Esophagus muscularis mucosa (tissue), 4 donors: Measurements from ENCODE around the gene C6orf163. TPM values are rescaled to one million over a fixed set of nuclear protein-coding genes. Genes with fewer than 3 reads are reported as not detected.

Experiments
- DNase-seq: peaks from one replicate; pipeline ENCODE4 v3.0.0-alpha.2; 2017; ENCODE audit errors: extremely low spot score
- H3K27ac ChIP-seq, 4 donors: fragments of 200-600 bp; sonication (generic); replicated peaks in 1 of 4; 1 replicate in 3 of 4; 2 replicates in 1 of 4; pipeline ENCODE4 v1.5.1; 2016 to 2019; ENCODE audit warnings: mild to moderate bottlenecking in 1 of 4
- H3K27me3 ChIP-seq, 4 donors: fragments of 200-600 bp; sonication (generic); one replicate each; pipeline versions ENCODE4 v1.5.1 to v1.6.0; 2016 to 2019
- H3K36me3 ChIP-seq, 4 donors: fragments of 200-600 bp; sonication (generic); one replicate each; pipeline ENCODE4 v1.5.1; 2016 to 2019
- H3K4me1 ChIP-seq, 4 donors: fragments of 200-600 bp; sonication (generic); one replicate each; pipeline ENCODE4 v1.5.1; 2016 to 2019
- H3K4me3 ChIP-seq, 4 donors: fragments of 200-600 bp; sonication (generic); 1 replicate in 2 of 4; 2 replicates in 2 of 4; pipeline ENCODE4 v1.5.1; 2016 to 2019; ENCODE audit warnings: mild to moderate bottlenecking in 4 of 4, moderate library complexity in 1 of 4
- H3K9me3 ChIP-seq, 4 donors: fragments of 200-600 bp; sonication (generic); 1 replicate in 3 of 4; 2 replicates in 1 of 4; pipeline ENCODE4 v1.5.1; 2016 to 2019
- EP300 ChIP-seq: sonication (generic); formaldehyde crosslinking; IDR thresholded peaks from one replicate; pipeline ENCODE4 v1.6.1; 2017; ENCODE audit warnings: antibody characterized with exemption
- POLR2A ChIP-seq: fragments of 450-650 bp; IDR thresholded peaks from one replicate; pipeline ENCODE4 v1.6.1; 2017; ENCODE audit warnings: antibody characterized with exemption, moderate library complexity, mild to moderate bottlenecking, low read depth
- POLR2AphosphoS5 ChIP-seq, 2 donors: sonication (generic); formaldehyde crosslinking; IDR thresholded peaks; one replicate each; pipeline ENCODE4 v1.6.1; 2017; ENCODE audit warnings: antibody characterized with exemption in 2 of 2
- WGBS: methylation state at CpG from one replicate; pipeline ENCODE4 v1.1.5; 2018; 5-methylcytosine and 5-hydroxymethylcytosine counted together
- intact Hi-C: fragments of 100-400 bp; cut with DNase I; formaldehyde crosslinking; loops from one replicate; pipeline ENCODE4 v1.15.1; 2023
- total RNA-seq, 4 donors: library from RNA; depleted of rRNA; stranded (reverse); fragments of >200 nt; gene quantifications; one replicate each; pipeline versions ENCODE4 v1.1.0 to v1.2.1, GENCODE V29; 2016
- TF ChIP-seq, protein P1 (sequence below), 3 experiments: fragments of 200-600 bp in 2 of 3; fragments of 450-650 bp in 1 of 3; sonication (generic) in 2 of 3; IDR thresholded peaks; one replicate each; pipeline ENCODE4 v1.5.1; 2017 to 2019; ENCODE audit warnings: antibody characterized with exemption in 3 of 3, mild to moderate bottlenecking in 2 of 3, moderate library complexity in 1 of 3

Gene C6orf163
- total RNA-seq, 4 donors from 2014 or later = 0.99 to 2.7 (median 1.8) TPM

DNA sequence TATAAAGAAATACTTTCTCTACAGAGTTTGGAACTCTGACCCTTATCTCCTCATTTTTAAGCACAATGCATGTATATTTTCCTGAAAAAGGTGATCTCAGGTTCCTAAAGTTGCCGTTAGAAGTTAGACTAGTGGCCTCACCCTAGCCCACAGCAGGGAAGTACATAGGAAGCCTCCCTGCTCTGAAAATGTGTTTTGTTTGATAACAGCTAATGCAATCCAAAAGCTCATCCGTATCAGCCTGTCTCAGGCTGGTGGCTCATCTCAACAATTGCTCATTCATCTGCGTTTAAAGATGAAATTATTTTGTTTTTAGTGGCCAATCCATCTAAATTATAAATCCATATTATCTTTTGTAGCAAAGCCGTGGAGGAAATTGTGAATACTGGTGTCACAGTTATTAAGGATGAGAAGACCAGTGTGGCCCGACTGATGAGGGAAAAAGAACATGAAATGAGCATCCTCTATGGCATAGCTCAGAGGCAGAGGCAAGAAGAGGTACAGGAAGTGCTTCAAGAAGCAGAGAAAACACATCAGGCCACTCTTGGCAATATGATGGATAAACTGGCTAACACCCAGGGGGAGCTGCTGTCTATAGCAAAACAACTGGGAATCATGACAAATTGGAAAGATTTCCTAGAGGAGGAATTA lies 20.1 kb downstream of the C6orf163 start:
- H3K9me3 ChIP-seq = no peaks in the 10 kb centered on the region
- H3K4me1 ChIP-seq = no peaks in the 10 kb centered on the region
- TF ChIP-seq EP300 (no peak), POLR2AphosphoS5 (IDR thresholded peaks at IDR 0.05) (no peak), POLR2A (no peak)
- TF ChIP-seq, protein P1, sequence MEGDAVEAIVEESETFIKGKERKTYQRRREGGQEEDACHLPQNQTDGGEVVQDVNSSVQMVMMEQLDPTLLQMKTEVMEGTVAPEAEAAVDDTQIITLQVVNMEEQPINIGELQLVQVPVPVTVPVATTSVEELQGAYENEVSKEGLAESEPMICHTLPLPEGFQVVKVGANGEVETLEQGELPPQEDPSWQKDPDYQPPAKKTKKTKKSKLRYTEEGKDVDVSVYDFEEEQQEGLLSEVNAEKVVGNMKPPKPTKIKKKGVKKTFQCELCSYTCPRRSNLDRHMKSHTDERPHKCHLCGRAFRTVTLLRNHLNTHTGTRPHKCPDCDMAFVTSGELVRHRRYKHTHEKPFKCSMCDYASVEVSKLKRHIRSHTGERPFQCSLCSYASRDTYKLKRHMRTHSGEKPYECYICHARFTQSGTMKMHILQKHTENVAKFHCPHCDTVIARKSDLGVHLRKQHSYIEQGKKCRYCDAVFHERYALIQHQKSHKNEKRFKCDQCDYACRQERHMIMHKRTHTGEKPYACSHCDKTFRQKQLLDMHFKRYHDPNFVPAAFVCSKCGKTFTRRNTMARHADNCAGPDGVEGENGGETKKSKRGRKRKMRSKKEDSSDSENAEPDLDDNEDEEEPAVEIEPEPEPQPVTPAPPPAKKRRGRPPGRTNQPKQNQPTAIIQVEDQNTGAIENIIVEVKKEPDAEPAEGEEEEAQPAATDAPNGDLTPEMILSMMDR (IDR thresholded peaks at IDR 0.05) = no peak
- WGBS = 55% methylated on average over 5 of the region's 5 CpGs
- no peak for DNase-seq
- intact Hi-C loops = no loop called here
- no peak overlapping the region for H3K27ac ChIP-seq
- H3K27me3 ChIP-seq = no peaks in the 10 kb centered on the region
- no peak overlapping the region for H3K4me3 ChIP-seq
- H3K36me3 ChIP-seq = no peaks in the 10 kb centered on the region

DNA sequence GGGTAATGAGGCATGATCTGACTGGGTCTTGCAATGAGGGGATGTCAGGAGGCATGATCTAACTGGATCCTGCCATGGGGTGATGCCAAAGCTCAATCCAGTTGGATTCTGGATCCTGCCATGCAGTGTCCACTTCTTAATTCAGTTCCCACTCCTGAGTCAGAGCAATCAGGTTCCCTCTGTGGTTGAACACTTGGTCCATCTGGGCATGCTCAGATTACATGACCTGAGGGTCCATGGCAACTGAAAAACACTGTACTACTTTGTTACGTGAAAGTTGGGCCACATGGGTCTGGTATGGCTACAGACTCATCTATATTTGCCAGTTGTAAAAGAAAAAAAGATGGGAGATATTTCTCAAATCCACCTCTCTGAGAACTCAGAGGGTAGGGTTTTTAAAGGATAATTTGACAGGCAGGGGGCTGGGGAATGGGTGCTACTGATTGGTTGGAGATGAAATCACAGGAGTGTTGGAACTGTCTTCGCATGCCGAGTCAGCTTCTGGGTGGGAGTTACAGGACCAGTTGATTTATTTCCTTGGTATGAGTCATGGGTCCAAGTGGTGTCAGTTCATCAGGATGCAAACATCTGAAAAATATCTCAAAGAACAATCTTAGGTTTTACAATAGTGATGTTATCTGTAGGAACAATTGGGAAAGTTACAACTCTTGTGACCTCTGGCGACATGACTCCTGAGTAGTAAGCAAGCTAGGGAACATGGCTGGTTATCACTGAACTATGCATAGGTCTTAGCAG lies 21.6 kb downstream of the C6orf163 start:
- H3K4me1 ChIP-seq = no peaks in the 10 kb centered on the region
- 95% methylated on average over 4 of the region's 4 CpGs for WGBS
- no peak for TF ChIP-seq POLR2AphosphoS5 (IDR thresholded peaks at IDR 0.05)
- TF ChIP-seq, protein P1 (IDR thresholded peaks at IDR 0.05) = no peak
- TF ChIP-seq POLR2A = no peak
- no peak for TF ChIP-seq EP300
- no peaks in the 10 kb centered on the region for H3K27me3 ChIP-seq
- H3K4me3 ChIP-seq = no peak overlapping the region
- no peaks in the 10 kb centered on the region for H3K36me3 ChIP-seq
- H3K27ac ChIP-seq = no peak overlapping the region
- no peak for DNase-seq
- no peaks in the 10 kb centered on the region for H3K9me3 ChIP-seq
- intact Hi-C loops = no loop called here

DNA sequence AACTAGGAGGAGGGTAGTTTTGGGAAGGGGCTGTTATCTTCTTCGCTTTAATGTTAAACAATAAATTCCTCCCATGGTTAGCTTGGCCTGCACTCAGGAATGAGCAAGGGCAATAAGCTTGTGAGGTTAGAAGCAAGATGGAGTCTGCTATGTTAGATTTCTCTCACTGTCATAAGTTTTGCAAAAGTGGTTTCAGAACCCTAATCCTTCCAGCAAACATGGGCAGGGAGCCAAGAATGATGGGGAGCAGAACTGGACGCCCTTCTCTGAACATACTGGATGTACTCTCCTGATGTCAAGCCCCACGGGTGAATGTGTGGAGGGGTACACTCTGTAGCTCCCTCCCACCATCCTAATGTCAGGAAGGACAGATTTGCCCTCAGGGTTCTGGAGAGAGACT lies 22.3 kb downstream of the C6orf163 start:
- Histone ChIP-seq H3K27me3 (no peaks in the 10 kb centered on the region), H3K27ac (no peak overlapping the region), H3K9me3 (no peaks in the 10 kb centered on the region), H3K4me3 (no peak overlapping the region), H3K4me1 (no peaks in the 10 kb centered on the region), H3K36me3 (no peaks in the 10 kb centered on the region)
- TF ChIP-seq EP300 (no peak), POLR2AphosphoS5 (IDR thresholded peaks at IDR 0.05) (no peak), POLR2A (no peak)
- TF ChIP-seq, protein P1 (IDR thresholded peaks at IDR 0.05) = no peak
- intact Hi-C loops = no loop called here
- 62% methylated on average over 3 of the region's 3 CpGs for WGBS
- no peak for DNase-seq

DNA sequence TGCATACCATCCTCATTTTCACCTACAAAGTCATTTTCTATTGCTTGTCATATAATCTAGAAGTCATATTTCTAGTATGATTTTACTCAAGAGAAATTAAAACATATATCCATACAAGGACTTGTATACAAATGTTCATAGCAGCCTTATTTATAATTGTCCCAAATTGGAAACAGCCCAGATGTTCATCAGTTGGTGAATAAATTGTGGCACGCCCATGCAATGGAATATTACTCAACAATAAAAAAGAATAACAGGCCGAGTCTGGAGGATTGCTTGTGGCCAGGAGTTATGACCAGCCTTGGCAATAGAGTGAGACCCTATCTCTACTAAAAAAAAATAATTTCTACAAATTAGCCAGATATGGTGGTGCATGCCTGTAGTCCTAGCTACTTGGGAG lies 28.8 kb downstream of the C6orf163 start:
- TF ChIP-seq POLR2AphosphoS5 (IDR thresholded peaks at IDR 0.05) (no peak), POLR2A (no peak), EP300 (no peak)
- TF ChIP-seq, protein P1 (IDR thresholded peaks at IDR 0.05) = no peak
- Histone ChIP-seq H3K4me3 (no peak overlapping the region), H3K4me1 (no peaks in the 10 kb centered on the region), H3K36me3 (no peaks in the 10 kb centered on the region), H3K27me3 (no peaks in the 10 kb centered on the region), H3K9me3 (peaks cover 0 to 4% (median 0%) of the 10 kb centered on the region in 4 donors), H3K27ac (no peak overlapping the region)
- no peak for DNase-seq
- intact Hi-C loops = no loop called here
- WGBS = 100% methylated on average over 2 of the region's 2 CpGs
